AG04450 (cell line): ENCODE measurements around the gene CRADD. TPM values are rescaled to one million over a fixed set of nuclear protein-coding genes. Genes with fewer than 3 reads are reported as not detected.

Experiments used
- CTCF ChIA-PET: fragments of 300-600, 350-600 bp; formaldehyde crosslinking; extraction: SDS; loops from one replicate; lab custom pipeline; 2022; ENCODE audit warnings: antibody characterized with exemption, inconsistent platforms; lab: Charles Lee
- POLR2A ChIA-PET: fragments of 350-600 bp; formaldehyde crosslinking; extraction: SDS; loops from one replicate; lab custom pipeline; 2021; ENCODE audit warnings: antibody characterized with exemption, inconsistent platforms; lab: Yijun Ruan, JAX
- DNase-seq: peaks from one replicate; pipeline ENCODE4 v3.0.0-alpha.2; 2011; ENCODE audit warnings: low read depth, low spot score
- H3K27ac ChIP-seq: one replicate; pipeline ENCODE4 v1.5.1; 2012; ENCODE audit warnings: low read depth, low read length, control low read depth
- H3K27me3 ChIP-seq: one replicate; pipeline ENCODE4 v1.6.0; 2012; ENCODE audit warnings: low read length; ENCODE audit not compliant: control insufficient read depth, insufficient read depth
- H3K4me3 ChIP-seq: 2 replicates; pipeline ENCODE4 v1.5.1; 2011; ENCODE audit warnings: mild to moderate bottlenecking, low read depth, low read length, control low read depth
- H3K9me3 ChIP-seq: 2 replicates; pipeline ENCODE4 v1.5.1; 2012; ENCODE audit warnings: low read length; ENCODE audit not compliant: control insufficient read depth, insufficient read depth
- CTCF ChIP-seq: IDR thresholded peaks from 2 replicates; pipeline ENCODE4 v1.5.1; 2011; ENCODE audit warnings: low read depth, low read length, control low read depth, inconsistent platforms
- polyA plus RNA-seq: library from polyadenylated mRNA; depleted of rRNA; stranded (reverse); fragments of >200 nt; gene quantifications from 2 replicates; pipeline ENCODE4 v1.2.3, GENCODE V29; 2011

CRADD gene
- polyA plus RNA-seq, 1 experiment, result 8.8 TPM

- ChIA-PET CTCF (no interaction called here), POLR2A (no interaction called here)
- Histone ChIP-seq H3K9me3 (no peaks in the 10 kb centered on the region), H3K27ac (no peak overlapping the region), H3K27me3 (no peaks in the 10 kb centered on the region), H3K4me3 (no peak overlapping the region)
- DNase-seq, result no peak
- TF ChIP-seq CTCF, result no peak
Measured at GRCh38 chr12:93763746-93764147, 86.6 kb downstream of the CRADD start.

- ChIA-PET CTCF (interaction anchor here (0.6 to 6.6 kb wide), 17 partner anchors 9 to 346 kb away, joined by 3 to 208 read pairs (median 4); no protein-coding TSS in a partner anchor), POLR2A (no interaction called here)
- Histone ChIP-seq H3K9me3 (no peaks in the 10 kb centered on the region), H3K27ac (no peak overlapping the region), H3K4me3 (no peak overlapping the region), H3K27me3 (no peaks in the 10 kb centered on the region)
- no peak for DNase-seq
- TF ChIP-seq CTCF, result no peak
Measured at GRCh38 chr12:93766371-93766770, 89.2 kb downstream of the CRADD start.

- Histone ChIP-seq H3K4me3 (no peak overlapping the region), H3K9me3 (no peaks in the 10 kb centered on the region), H3K27me3 (no peaks in the 10 kb centered on the region), H3K27ac (no peak overlapping the region)
- TF ChIP-seq CTCF, result peak; percentile 72
- ChIA-PET POLR2A (interaction anchor here (0.6 kb wide), 1 partner anchor 308 kb away, joined by 7 read pairs; no protein-coding TSS in a partner anchor), CTCF (interaction anchor here (0.5 to 6.6 kb wide), 33 partner anchors 9 to 779 kb away, joined by 3 to 208 read pairs (median 3); no protein-coding TSS in a partner anchor)
- no peak for DNase-seq
Measured at GRCh38 chr12:93766796-93767523, 89.8 kb downstream of the CRADD start.

- H3K27ac ChIP-seq, result no peak overlapping the region
- ChIA-PET CTCF (interaction anchor here (0.5 to 6.6 kb wide), 25 partner anchors 8 to 780 kb away, joined by 3 to 208 read pairs (median 4); no protein-coding TSS in a partner anchor), POLR2A (interaction anchor here (0.6 kb wide), 1 partner anchor 307 kb away, joined by 7 read pairs; no protein-coding TSS in a partner anchor)
- no peak overlapping the region for H3K4me3 ChIP-seq
- H3K27me3 ChIP-seq, result no peaks in the 10 kb centered on the region
- DNase-seq, result no peak
- no peak for TF ChIP-seq CTCF
- no peaks in the 10 kb centered on the region for H3K9me3 ChIP-seq
Measured at GRCh38 chr12:93767524-93767863, 90.3 kb downstream of the CRADD start.
